HepG2 (cell line): ENCODE data around the gene HEXIM1. TPM values are rescaled to one million over a fixed set of nuclear protein-coding genes. Genes with fewer than 3 reads are reported as not detected.

Source experiments
- ATF5 ChIP-seq: sonication (generic); formaldehyde crosslinking; IDR thresholded peaks from 2 replicates; pipeline ENCODE4 v1.4.0; 2020; ENCODE audit warnings: mild to moderate bottlenecking, low read depth, missing genetic modification reagents
- CCAR2 ChIP-seq: fragments of 200-400 bp; formaldehyde crosslinking; optimal IDR thresholded peaks from 2 replicates; pipeline ENCODE3; 2018; ENCODE audit warnings: low read depth, mild to moderate bottlenecking, low read length, moderate library complexity
- FOSL1 ChIP-seq: sonication (generic); formaldehyde crosslinking; IDR thresholded peaks from 2 replicates; pipeline ENCODE4 v1.9.0; 2021; ENCODE audit warnings: missing genetic modification reagents, borderline replicate concordance
- HNF1B ChIP-seq: sonication (generic); formaldehyde crosslinking; IDR thresholded peaks from 2 replicates; pipeline ENCODE4 v1.5.1; 2020; ENCODE audit warnings: mild to moderate bottlenecking, moderate library complexity, missing genetic modification reagents
- PTBP1 ChIP-seq: fragments of 200-400 bp; formaldehyde crosslinking; IDR thresholded peaks from 2 replicates; pipeline ENCODE4 v1.6.1; 2018; ENCODE audit warnings: low read length, low read depth; ENCODE audit not compliant: poor library complexity, severe bottlenecking
- SALL1 ChIP-seq: sonication (generic); formaldehyde crosslinking; IDR thresholded peaks from 2 replicates; pipeline ENCODE4 v1.8.0; 2022; ENCODE audit warnings: mild to moderate bottlenecking, missing genetic modification reagents
- SP4 ChIP-seq: sonication (generic); formaldehyde crosslinking; IDR thresholded peaks from 2 replicates; pipeline ENCODE4 v1.8.1; 2023; ENCODE audit warnings: mild to moderate bottlenecking, missing genetic modification reagents
- SRSF1 ChIP-seq: fragments of 200-400 bp; formaldehyde crosslinking; optimal IDR thresholded peaks from 2 replicates; pipeline ENCODE3; 2017; ENCODE audit warnings: mild to moderate bottlenecking, low read depth, low read length, moderate library complexity
- TRAFD1 ChIP-seq: sonication (generic); formaldehyde crosslinking; IDR thresholded peaks from 2 replicates; pipeline ENCODE4 v1.5.1; 2020; ENCODE audit warnings: missing genetic modification reagents, mild to moderate bottlenecking, borderline replicate concordance
- ZBTB4 ChIP-seq: sonication (generic); formaldehyde crosslinking; IDR thresholded peaks from 2 replicates; pipeline ENCODE4 v1.4.0; 2020; ENCODE audit warnings: missing genetic modification reagents, mild to moderate bottlenecking, borderline replicate concordance
- ZBTB46 ChIP-seq: sonication (generic); formaldehyde crosslinking; IDR thresholded peaks from 2 replicates; pipeline ENCODE4 v1.4.0; 2020; ENCODE audit warnings: mild to moderate bottlenecking, missing genetic modification reagents, borderline replicate concordance
- ZBTB7B ChIP-seq: sonication (generic); formaldehyde crosslinking; IDR thresholded peaks from 2 replicates; pipeline ENCODE4 v1.4.0; 2020; ENCODE audit warnings: missing genetic modification reagents
- ZKSCAN8 ChIP-seq: IDR thresholded peaks from 2 replicates; pipeline ENCODE4 v1.6.1; 2016; ENCODE audit warnings: borderline replicate concordance, missing genetic modification reagents, missing compliant biosample characterization
- ZMYM4 ChIP-seq: sonication (generic); formaldehyde crosslinking; IDR thresholded peaks from 2 replicates; pipeline ENCODE4 v1.8.1; 2023; ENCODE audit warnings: mild to moderate bottlenecking, missing genetic modification reagents
- ZNF414 ChIP-seq: sonication (generic); formaldehyde crosslinking; IDR thresholded peaks from 2 replicates; pipeline ENCODE4 v1.5.0; 2020; ENCODE audit warnings: missing genetic modification reagents
- ZNF441 ChIP-seq: sonication (generic); formaldehyde crosslinking; IDR thresholded peaks from 2 replicates; pipeline ENCODE4 v1.7.0; 2021; ENCODE audit warnings: missing genetic modification reagents, borderline replicate concordance
- ZNF580 ChIP-seq: IDR thresholded peaks from 2 replicates; pipeline ENCODE4 v1.6.1; 2016; ENCODE audit warnings: low read depth, borderline replicate concordance
- polyA plus RNA-seq, 8 experiments: library from polyadenylated mRNA; depleted of rRNA in 3 of 8; stranded (reverse) in 7 of 8; unstranded in 1 of 8; fragments of >200 nt; fragmentation: Illumina TruSeq in 4 of 8; extraction: Trizol in 4 of 8; gene quantifications; 2 replicates each; pipeline versions ENCODE4 v1.2.1 to v1.2.3, GENCODE V29; 2011 to 2016; ENCODE audit warnings: low read depth in 4 of 8, missing spikeins in 1 of 8, mixed read lengths in 1 of 8; ENCODE audit not compliant: insufficient read depth in 1 of 8
- total RNA-seq, 5 experiments: library from RNA; depleted of rRNA; stranded (reverse); fragments of >200 nt; fragmentation: Illumina TruSeq; extraction: Trizol; gene quantifications; 2 replicates each; pipeline ENCODE4 v1.2.3, GENCODE V29; 2016; ENCODE audit warnings: low read depth in 1 of 5

The HEXIM1 gene
- total and polyA plus RNA-seq, 2 of the 13 experiments (the other 11 are each of a cell fraction or from before 2014, with no cell fraction given), result 10.5 to 16.6 TPM

GRCh38 chr17:45171338-45172231 is 23.3 kb downstream of the HEXIM1 start (continued):
- TF ChIP-seq ATF5 (no peak), CCAR2 (peak; percentile 23), ZBTB7B (peak; percentile 65), ZMYM4 (CRISPR knock-in tag) (peak; percentile 82), TRAFD1 (CRISPR knock-in tag) (no peak), SALL1 (CRISPR knock-in tag) (peak; percentile 94), ZNF441 (peak; percentile 83), SP4 (peak; percentile 62; the same call in 1 of the 2 replicates), ZBTB4 (CRISPR knock-in tag) (peak; percentile 83), HNF1B (CRISPR knock-in tag) (peak; percentile 91), ZNF414 (CRISPR knock-in tag) (peak; percentile 96), ZKSCAN8 (CRISPR knock-in tag) (peak; percentile 77; the same call in 1 of the 2 replicates), PTBP1 (peak; percentile 58), ZNF580 (CRISPR knock-in tag) (peak; percentile 92), FOSL1 (CRISPR knock-in tag) (no peak), ZBTB46 (CRISPR knock-in tag) (peak; percentile 98; the same call in 1 of the 2 replicates), SRSF1 (no peak)
